ENCODE results near the gene BCAS3.
"Not testable (repeated sequence)": the region's sequence is repeated elsewhere in the genome, so short reads cannot be mapped to it uniquely, and the experiment has no call there.

BCAS3 gene

GRCh38 chr17:61237275-61237674, 559.6 kb downstream of the BCAS3 start:
- DNase-seq, result no peak
- intact Hi-C loops (cut with DNase I), result no loop called here

- no peak for DNase-seq
- intact Hi-C loops (cut with DNase I), result no loop called here
These were observed 560.8 kb downstream of the BCAS3 start for GRCh38 chr17:61238455-61238933.

- intact Hi-C loops (cut with DNase I), result no loop called here
- DNase-seq, result no peak
These were observed 561.7 kb downstream of the BCAS3 start for GRCh38 chr17:61239327-61239726.

- intact Hi-C loops (cut with DNase I), result no loop called here
- DNase-seq, result no peak
These were observed 562.3 kb downstream of the BCAS3 start for GRCh38 chr17:61239953-61240352.

GRCh38 chr17:61240851-61241468, 563.3 kb downstream of the BCAS3 start:
- intact Hi-C loops (cut with DNase I), result no loop called here
- DNase-seq, result no peak

GRCh38 chr17:61244988-61245387, 567.3 kb downstream of the BCAS3 start:
- intact Hi-C loops (cut with DNase I), result not testable (repeated sequence)

GRCh38 chr17:61245706-61246135, 568.1 kb downstream of the BCAS3 start:
- no peak for DNase-seq
- intact Hi-C loops (cut with DNase I), result no loop called here

More at GRCh38 chr17:61244988-61245387, 567.3 kb downstream of the BCAS3 start:
- not testable (repeated sequence) for DNase-seq

GRCh38 chr17:61247439-61247838, 569.8 kb downstream of the BCAS3 start:
- DNase-seq, result no peak
- intact Hi-C loops (cut with DNase I), result no loop called here

- intact Hi-C loops (cut with DNase I), result no loop called here
- no peak for DNase-seq
These were observed 570.7 kb downstream of the BCAS3 start for GRCh38 chr17:61248399-61248798.

- intact Hi-C loops (cut with DNase I), result no loop called here
- no peak for DNase-seq
These were observed 572.1 kb downstream of the BCAS3 start for GRCh38 chr17:61249649-61250299.

GRCh38 chr17:61250335-61250890, 572.8 kb downstream of the BCAS3 start:
- intact Hi-C loops (cut with DNase I), result no loop called here
- no peak for DNase-seq

GRCh38 chr17:61251939-61252865, 574.6 kb downstream of the BCAS3 start:
- DNase-seq, result peak; percentile 16 to 91 (median 39)
- intact Hi-C loops (cut with DNase I), result no loop called here

- intact Hi-C loops (cut with DNase I), result no loop called here
These were observed 575.7 kb downstream of the BCAS3 start for GRCh38 chr17:61253362-61253761.

GRCh38 chr17:61253937-61254574, 576.4 kb downstream of the BCAS3 start:
- no peak for DNase-seq
- intact Hi-C loops (cut with DNase I), result no loop called here

More at GRCh38 chr17:61253362-61253761, 575.7 kb downstream of the BCAS3 start:
- DNase-seq, result no peak

- no peak for DNase-seq
- intact Hi-C loops (cut with DNase I), result no loop called here
These were observed 577.3 kb downstream of the BCAS3 start for GRCh38 chr17:61254904-61255303.

GRCh38 chr17:61255647-61256046, 578.0 kb downstream of the BCAS3 start:
- no peak for DNase-seq
- intact Hi-C loops (cut with DNase I), result no loop called here

GRCh38 chr17:61259360-61259759, 581.7 kb downstream of the BCAS3 start:
- intact Hi-C loops (cut with DNase I), result no loop called here
- DNase-seq, result no peak

GRCh38 chr17:61260071-61260797, 582.6 kb downstream of the BCAS3 start:
- intact Hi-C loops (cut with DNase I), result no loop called here
- DNase-seq, result no peak

- intact Hi-C loops (cut with DNase I), result no loop called here
- DNase-seq, result no peak
These were observed 583.5 kb downstream of the BCAS3 start for GRCh38 chr17:61261001-61261637.
